Non-pigmented ciliary epithelial cell (primary cell): ENCODE results near the gene C16orf78.

ENCODE experiments used
- DNase-seq: peaks from one replicate; pipeline ENCODE4 v3.0.0-alpha.2; 2010; ENCODE audit warnings: low read depth

Gene C16orf78

GRCh38 chr16:49373504-49373903, at the start of gene C16orf78:
Gene C16orf78, plus strand, starts transcription at chr16:49373804. Its CDS starts 136 bp downstream, at chr16:49373940.
- no peak for DNase-seq

GRCh38 chr16:49324703-49325102, 48.9 kb upstream of the C16orf78 start:
- DNase-seq, result no peak

GRCh38 chr16:49327466-49327865, 46.1 kb upstream of the C16orf78 start:
- no peak for DNase-seq

- no peak for DNase-seq
Observed at GRCh38 chr16:49328325-49328724, 45.3 kb upstream of the C16orf78 start.

- no peak for DNase-seq
Observed at GRCh38 chr16:49330562-49331201, 42.9 kb upstream of the C16orf78 start.

GRCh38 chr16:49332589-49333258, 40.9 kb upstream of the C16orf78 start:
- no peak for DNase-seq

GRCh38 chr16:49333259-49333597, 40.4 kb upstream of the C16orf78 start:
- no peak for DNase-seq

GRCh38 chr16:49335828-49336227, 37.8 kb upstream of the C16orf78 start:
- DNase-seq, result no peak

GRCh38 chr16:49336581-49336980, 37.0 kb upstream of the C16orf78 start:
- DNase-seq, result no peak

- no peak for DNase-seq
Observed at GRCh38 chr16:49337814-49338350, 35.7 kb upstream of the C16orf78 start.

- no peak for DNase-seq
Observed at GRCh38 chr16:49338611-49339265, 34.9 kb upstream of the C16orf78 start.

GRCh38 chr16:49340466-49340865, 33.1 kb upstream of the C16orf78 start:
- DNase-seq, result no peak

- no peak for DNase-seq
Observed at GRCh38 chr16:49341706-49342105, 31.9 kb upstream of the C16orf78 start.

- no peak for DNase-seq
Observed at GRCh38 chr16:49342336-49343265, 31.0 kb upstream of the C16orf78 start.

- no peak for DNase-seq
Observed at GRCh38 chr16:49343291-49343690, 30.3 kb upstream of the C16orf78 start.

GRCh38 chr16:49344401-49344800, 29.2 kb upstream of the C16orf78 start:
- DNase-seq, result no peak

- no peak for DNase-seq
Observed at GRCh38 chr16:49345829-49346228, 27.8 kb upstream of the C16orf78 start.

- DNase-seq, result no peak
Observed at GRCh38 chr16:49346459-49346858, 27.1 kb upstream of the C16orf78 start.

GRCh38 chr16:49347476-49347875, 26.1 kb upstream of the C16orf78 start:
- no peak for DNase-seq

- DNase-seq, result no peak
Observed at GRCh38 chr16:49348408-49349176, 25.0 kb upstream of the C16orf78 start.

GRCh38 chr16:49349446-49350168, 24.0 kb upstream of the C16orf78 start:
- no peak for DNase-seq
